ENCODE results near the gene TSHZ2.

DNA sequence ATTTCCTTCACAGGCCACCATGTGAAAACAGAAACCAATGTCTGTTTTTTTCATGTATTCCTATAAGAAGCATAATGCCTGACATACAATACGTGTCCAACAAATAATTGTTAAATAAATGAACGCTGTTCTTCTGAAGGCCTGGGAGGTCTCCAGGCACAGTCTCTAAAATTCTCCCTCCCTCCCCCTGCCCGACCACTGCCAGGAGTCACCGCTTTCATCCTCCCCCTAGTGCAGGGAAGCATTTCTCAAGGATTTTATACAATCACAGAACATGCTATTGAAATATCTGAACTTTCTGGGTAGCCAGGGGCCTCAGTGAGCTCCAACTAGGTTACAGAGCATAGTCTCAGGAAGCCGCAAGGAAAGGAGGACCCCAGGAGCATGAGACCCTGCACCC is 526.2 kb downstream of the TSHZ2 start:
- TF ChIP-seq CEBPB (IDR thresholded peaks at IDR 0.05) = no peak
- no peak for TF ChIP-seq TCF12 (IDR thresholded peaks at IDR 0.05; ENCODE audit: low read depth)
- TF ChIP-seq, protein P1, sequence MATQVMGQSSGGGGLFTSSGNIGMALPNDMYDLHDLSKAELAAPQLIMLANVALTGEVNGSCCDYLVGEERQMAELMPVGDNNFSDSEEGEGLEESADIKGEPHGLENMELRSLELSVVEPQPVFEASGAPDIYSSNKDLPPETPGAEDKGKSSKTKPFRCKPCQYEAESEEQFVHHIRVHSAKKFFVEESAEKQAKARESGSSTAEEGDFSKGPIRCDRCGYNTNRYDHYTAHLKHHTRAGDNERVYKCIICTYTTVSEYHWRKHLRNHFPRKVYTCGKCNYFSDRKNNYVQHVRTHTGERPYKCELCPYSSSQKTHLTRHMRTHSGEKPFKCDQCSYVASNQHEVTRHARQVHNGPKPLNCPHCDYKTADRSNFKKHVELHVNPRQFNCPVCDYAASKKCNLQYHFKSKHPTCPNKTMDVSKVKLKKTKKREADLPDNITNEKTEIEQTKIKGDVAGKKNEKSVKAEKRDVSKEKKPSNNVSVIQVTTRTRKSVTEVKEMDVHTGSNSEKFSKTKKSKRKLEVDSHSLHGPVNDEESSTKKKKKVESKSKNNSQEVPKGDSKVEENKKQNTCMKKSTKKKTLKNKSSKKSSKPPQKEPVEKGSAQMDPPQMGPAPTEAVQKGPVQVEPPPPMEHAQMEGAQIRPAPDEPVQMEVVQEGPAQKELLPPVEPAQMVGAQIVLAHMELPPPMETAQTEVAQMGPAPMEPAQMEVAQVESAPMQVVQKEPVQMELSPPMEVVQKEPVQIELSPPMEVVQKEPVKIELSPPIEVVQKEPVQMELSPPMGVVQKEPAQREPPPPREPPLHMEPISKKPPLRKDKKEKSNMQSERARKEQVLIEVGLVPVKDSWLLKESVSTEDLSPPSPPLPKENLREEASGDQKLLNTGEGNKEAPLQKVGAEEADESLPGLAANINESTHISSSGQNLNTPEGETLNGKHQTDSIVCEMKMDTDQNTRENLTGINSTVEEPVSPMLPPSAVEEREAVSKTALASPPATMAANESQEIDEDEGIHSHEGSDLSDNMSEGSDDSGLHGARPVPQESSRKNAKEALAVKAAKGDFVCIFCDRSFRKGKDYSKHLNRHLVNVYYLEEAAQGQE (IDR thresholded peaks at IDR 0.05; ENCODE audit: low read depth) = no peak
- TF ChIP-seq CREB1 (IDR thresholded peaks at IDR 0.05; ENCODE audit: low read depth) = no peak
- TF ChIP-seq EP300 (IDR thresholded peaks at IDR 0.05; ENCODE audit: borderline replicate concordance) = no peak

Data from Ishikawa (cell line).